HG03521 (cell line): ENCODE data around the gene C1QTNF2.

ENCODE experiments used
- ATAC-seq: cut with Tn5 transposase; IDR thresholded peaks from one replicate; pipeline ENCODE4 v1.9.1; 2021; ENCODE audit warnings: mild to moderate bottlenecking, moderate library complexity; ENCODE audit not compliant: unreplicated experiment

The C1QTNF2 gene

GRCh38 chr5:160369990-160370712 lies at the start of gene C1QTNF2:
Gene C1QTNF2 (minus strand): TSS chr5:160370626. CDS start chr5:160355011, 15,615 bp downstream.
- ATAC-seq: no peak

GRCh38 chr5:160420331-160420610 lies 49.8 kb upstream of the C1QTNF2 start:
- no peak for ATAC-seq

- peak; percentile 30 for ATAC-seq
Measured at GRCh38 chr5:160419458-160420330, 49.3 kb upstream of the C1QTNF2 start.

GRCh38 chr5:160418561-160419457 lies 48.4 kb upstream of the C1QTNF2 start, which contains the start of gene SLU7:
Gene SLU7 (minus strand): TSS chr5:160419081. CDS start chr5:160415294, 3,787 bp downstream.
- peak; percentile 66 for ATAC-seq

GRCh38 chr5:160399402-160400353 lies 29.3 kb upstream of the C1QTNF2 start, which contains the start of gene FAM200C:
Gene FAM200C (minus strand): TSS chr5:160400054. CDS start chr5:160395490, 4,564 bp downstream.
- peak; percentile 64 for ATAC-seq

GRCh38 chr5:160398806-160399205 lies 28.4 kb upstream of the C1QTNF2 start:
- ATAC-seq: no peak

GRCh38 chr5:160397492-160397891 lies 27.1 kb upstream of the C1QTNF2 start:
- ATAC-seq: no peak

GRCh38 chr5:160395111-160395510 lies 24.7 kb upstream of the C1QTNF2 start:
- ATAC-seq: no peak

GRCh38 chr5:160390787-160391696 lies 20.6 kb upstream of the C1QTNF2 start:
- ATAC-seq: no peak

GRCh38 chr5:160387445-160387844 lies 17.0 kb upstream of the C1QTNF2 start:
- ATAC-seq: no peak

GRCh38 chr5:160385496-160385895 lies 15.1 kb upstream of the C1QTNF2 start:
- ATAC-seq: no peak

GRCh38 chr5:160384681-160385080 lies 14.3 kb upstream of the C1QTNF2 start:
- no peak for ATAC-seq

- ATAC-seq: no peak
Measured at GRCh38 chr5:160382346-160382745, 11.9 kb upstream of the C1QTNF2 start.

- no peak for ATAC-seq
Measured at GRCh38 chr5:160380041-160380440, 9.6 kb upstream of the C1QTNF2 start.

- ATAC-seq: no peak
Measured at GRCh38 chr5:160379511-160379910, 9.1 kb upstream of the C1QTNF2 start.

- ATAC-seq: no peak
Measured at GRCh38 chr5:160378330-160378729, 7.9 kb upstream of the C1QTNF2 start.

GRCh38 chr5:160377651-160378050 lies 7.2 kb upstream of the C1QTNF2 start:
- ATAC-seq: no peak

- ATAC-seq: no peak
Measured at GRCh38 chr5:160376416-160376815, 6.0 kb upstream of the C1QTNF2 start.

- no peak for ATAC-seq
Measured at GRCh38 chr5:160375701-160376100, 5.3 kb upstream of the C1QTNF2 start.
